NCI-H748 (cell line): ENCODE results near the gene ARID3B.
"Not testable (repeated sequence)": the region's sequence is repeated elsewhere in the genome, so short reads cannot be mapped to it uniquely, and the experiment has no call there.

Source experiments
- DNase-seq: peaks from one replicate; lab custom pipeline; 2025; ENCODE audit not compliant: unreplicated experiment; lab: John Stamatoyannopoulos, UW

ARID3B gene

GRCh38 chr15:74535388-74536084 lies 5.5 kb upstream of the ARID3B start:
- no peak for DNase-seq

GRCh38 chr15:74537736-74538135 lies 3.3 kb upstream of the ARID3B start:
- no peak for DNase-seq

- DNase-seq = not testable (repeated sequence)
Observed at GRCh38 chr15:74539521-74539920, 1.5 kb upstream of the ARID3B start.

- DNase-seq = peak; percentile 30
Observed at GRCh38 chr15:74540161-74540760, 759 bp upstream of the ARID3B start.

GRCh38 chr15:74541494-74542165 lies 610 bp downstream of the ARID3B start:
- DNase-seq = peak; percentile 42

GRCh38 chr15:74542166-74543042 lies 1.4 kb downstream of the ARID3B start:
- DNase-seq = no peak

- DNase-seq = no peak
Observed at GRCh38 chr15:74543043-74543422, 2.0 kb downstream of the ARID3B start.

GRCh38 chr15:74543583-74543982 lies 2.6 kb downstream of the ARID3B start:
- DNase-seq = no peak

GRCh38 chr15:74545086-74545485 lies 4.1 kb downstream of the ARID3B start:
- DNase-seq = no peak

- peak; percentile 92 for DNase-seq
Observed at GRCh38 chr15:74545776-74546656, 5.0 kb downstream of the ARID3B start.

GRCh38 chr15:74547616-74548015 lies 6.6 kb downstream of the ARID3B start:
- DNase-seq = no peak

- no peak for DNase-seq
Observed at GRCh38 chr15:74548241-74548640, 7.2 kb downstream of the ARID3B start.

GRCh38 chr15:74549816-74550215 lies 8.8 kb downstream of the ARID3B start:
- no peak for DNase-seq

- DNase-seq = no peak
Observed at GRCh38 chr15:74551714-74552113, 10.7 kb downstream of the ARID3B start.

GRCh38 chr15:74552773-74553441 lies 11.9 kb downstream of the ARID3B start:
- DNase-seq = no peak

- DNase-seq = no peak
Observed at GRCh38 chr15:74555192-74555591, 14.2 kb downstream of the ARID3B start.

GRCh38 chr15:74558706-74559105 lies 17.7 kb downstream of the ARID3B start:
- no peak for DNase-seq

- DNase-seq = no peak
Observed at GRCh38 chr15:74563442-74563841, 22.4 kb downstream of the ARID3B start.

- DNase-seq = no peak
Observed at GRCh38 chr15:74564182-74564581, 23.2 kb downstream of the ARID3B start.
